ENCODE data around the gene TBC1D10A. TPM values are rescaled to one million over a fixed set of nuclear protein-coding genes. Genes with fewer than 3 reads are reported as not detected.

Gene TBC1D10A
- total and polyA plus RNA-seq, 2 experiments from 2014 or later, result 15.7 to 39.9 TPM

DNA sequence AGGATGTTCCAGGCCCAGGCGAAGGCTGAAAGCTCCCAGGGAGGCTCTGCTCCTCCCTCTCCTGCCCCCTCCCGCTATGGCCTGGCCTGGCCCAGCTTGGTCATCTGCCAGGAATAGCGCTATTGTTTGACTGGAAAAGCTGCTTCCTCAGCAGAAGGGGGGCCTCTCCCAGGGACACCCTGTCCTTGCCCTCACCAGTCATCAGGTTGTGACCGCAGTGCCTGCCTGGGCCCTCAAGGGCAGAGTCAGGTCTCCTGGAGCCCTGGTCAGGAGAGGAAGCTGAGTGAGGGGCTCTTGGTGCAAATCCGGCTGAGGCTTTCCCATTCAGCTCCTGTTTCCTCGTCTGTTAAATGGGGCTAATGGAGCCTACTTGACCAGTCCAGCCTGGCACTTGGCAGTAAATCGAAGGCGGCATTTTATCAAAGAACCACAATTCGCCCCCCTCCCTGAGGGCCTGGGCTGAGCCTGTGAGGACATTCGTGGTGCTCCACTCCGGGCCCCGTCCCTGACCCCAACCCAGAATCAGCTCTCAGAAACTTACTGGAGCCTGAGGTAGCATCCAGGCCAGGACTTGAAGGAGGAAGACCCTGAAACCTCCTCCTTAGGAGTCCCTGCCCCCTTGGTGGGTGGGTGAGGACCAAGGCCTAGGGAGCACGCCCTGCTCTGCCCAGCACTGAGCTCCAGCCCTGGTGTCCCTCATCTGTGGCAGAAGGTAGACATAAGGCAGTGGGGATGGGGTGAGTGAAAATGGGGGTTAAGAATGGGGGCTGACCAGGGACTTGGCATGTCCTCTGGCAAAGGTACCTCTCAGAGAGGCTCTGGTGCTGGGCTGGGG lies 35.5 kb downstream of the TBC1D10A start:
- no peak overlapping the region for H2AFZ ChIP-seq
- no peaks in the 10 kb centered on the region for H4K20me1 ChIP-seq (ENCODE audit: insufficient read depth, poor library complexity, severe bottlenecking)
- H3K27ac ChIP-seq, result peak overlapping the region; percentile 79
- 85% methylated on average over 13 of the region's 13 CpGs for WGBS (ENCODE audit: low lambda C conversion rate, missing lambda C conversion rate)
- H3K4me2 ChIP-seq, result peak overlapping the region; percentile 97
- no peaks in the 10 kb centered on the region for H3K9me2 ChIP-seq (replicated peaks; ENCODE audit: insufficient read depth)
- no peaks in the 10 kb centered on the region for H3K36me3 ChIP-seq (replicated peaks; ENCODE audit: insufficient read depth, low read depth)
- no peaks in the 10 kb centered on the region for H3K79me2 ChIP-seq
- H3K4me1 ChIP-seq (ENCODE audit: insufficient read depth), result peaks cover 10% of the 10 kb centered on the region
- no peaks in the 10 kb centered on the region for H3K9me3 ChIP-seq (ENCODE audit: low read depth)
- H3K4me3 ChIP-seq, result no peak overlapping the region
- H3K27me3 ChIP-seq, result no peaks in the 10 kb centered on the region
- DNase-seq (ENCODE audit: low spot score), result peak; percentile 79
- TF ChIP-seq EZH2phosphoT487 (IDR thresholded peaks at IDR 0.05; ENCODE audit: low read depth, severe bottlenecking, unreplicated experiment), result no peak
- TF ChIP-seq, protein P1, sequence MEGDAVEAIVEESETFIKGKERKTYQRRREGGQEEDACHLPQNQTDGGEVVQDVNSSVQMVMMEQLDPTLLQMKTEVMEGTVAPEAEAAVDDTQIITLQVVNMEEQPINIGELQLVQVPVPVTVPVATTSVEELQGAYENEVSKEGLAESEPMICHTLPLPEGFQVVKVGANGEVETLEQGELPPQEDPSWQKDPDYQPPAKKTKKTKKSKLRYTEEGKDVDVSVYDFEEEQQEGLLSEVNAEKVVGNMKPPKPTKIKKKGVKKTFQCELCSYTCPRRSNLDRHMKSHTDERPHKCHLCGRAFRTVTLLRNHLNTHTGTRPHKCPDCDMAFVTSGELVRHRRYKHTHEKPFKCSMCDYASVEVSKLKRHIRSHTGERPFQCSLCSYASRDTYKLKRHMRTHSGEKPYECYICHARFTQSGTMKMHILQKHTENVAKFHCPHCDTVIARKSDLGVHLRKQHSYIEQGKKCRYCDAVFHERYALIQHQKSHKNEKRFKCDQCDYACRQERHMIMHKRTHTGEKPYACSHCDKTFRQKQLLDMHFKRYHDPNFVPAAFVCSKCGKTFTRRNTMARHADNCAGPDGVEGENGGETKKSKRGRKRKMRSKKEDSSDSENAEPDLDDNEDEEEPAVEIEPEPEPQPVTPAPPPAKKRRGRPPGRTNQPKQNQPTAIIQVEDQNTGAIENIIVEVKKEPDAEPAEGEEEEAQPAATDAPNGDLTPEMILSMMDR (IDR thresholded peaks at IDR 0.05; ENCODE audit: poor library complexity), result no peak
- no peak for TF ChIP-seq EZH2 (IDR thresholded peaks at IDR 0.05; ENCODE audit: borderline replicate concordance)

DNA sequence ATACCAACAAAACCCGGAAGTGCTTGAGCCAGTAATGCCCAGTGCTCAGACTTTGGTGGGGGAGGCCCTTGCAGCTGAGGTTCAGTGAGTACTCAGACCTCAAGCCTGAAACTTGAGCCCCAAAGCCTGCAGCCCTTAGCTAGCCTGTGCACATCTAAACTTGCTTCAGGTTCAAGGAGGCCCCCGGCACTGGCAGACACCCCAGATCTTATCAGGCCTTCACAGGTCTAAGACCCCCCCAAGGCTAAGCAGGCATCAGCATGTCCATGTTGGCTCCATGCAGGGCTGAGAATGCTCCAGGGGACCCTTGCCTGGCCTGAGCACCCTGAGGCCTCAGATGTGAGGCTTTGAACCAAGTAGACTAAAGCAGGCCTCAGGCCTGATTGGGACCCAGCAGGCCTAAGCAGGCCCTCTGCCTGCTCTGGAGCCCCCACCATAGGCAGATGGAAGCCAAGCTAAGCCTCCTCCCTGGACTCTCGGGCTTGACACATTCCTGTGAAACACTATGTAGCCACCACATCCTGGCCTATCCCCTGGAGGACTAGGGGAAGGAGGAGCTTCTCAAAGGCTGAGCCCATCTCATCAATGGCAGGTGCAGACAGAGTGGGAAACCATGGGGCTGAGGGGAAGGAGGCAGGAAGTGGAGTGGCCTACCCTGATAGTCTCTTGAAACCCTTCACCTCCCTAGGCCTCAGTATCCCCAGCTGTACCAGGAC lies 36.2 kb downstream of the TBC1D10A start:
- H3K4me1 ChIP-seq (ENCODE audit: insufficient read depth), result peaks cover 10% of the 10 kb centered on the region
- no peaks in the 10 kb centered on the region for H4K20me1 ChIP-seq (ENCODE audit: insufficient read depth, poor library complexity, severe bottlenecking)
- H2AFZ ChIP-seq, result no peak overlapping the region
- no peak for DNase-seq (ENCODE audit: low spot score)
- no peaks in the 10 kb centered on the region for H3K27me3 ChIP-seq
- no peaks in the 10 kb centered on the region for H3K79me2 ChIP-seq
- H3K36me3 ChIP-seq (replicated peaks; ENCODE audit: insufficient read depth, low read depth), result no peaks in the 10 kb centered on the region
- no peaks in the 10 kb centered on the region for H3K9me2 ChIP-seq (replicated peaks; ENCODE audit: insufficient read depth)
- H3K27ac ChIP-seq, result peak overlapping the region; percentile 79
- TF ChIP-seq, protein P1 (IDR thresholded peaks at IDR 0.05; ENCODE audit: poor library complexity), result no peak
- no peak for TF ChIP-seq EZH2phosphoT487 (IDR thresholded peaks at IDR 0.05; ENCODE audit: low read depth, severe bottlenecking, unreplicated experiment)
- no peak for TF ChIP-seq EZH2 (IDR thresholded peaks at IDR 0.05; ENCODE audit: borderline replicate concordance)
- H3K4me2 ChIP-seq, result peak overlapping the region; percentile 97
- no peaks in the 10 kb centered on the region for H3K9me3 ChIP-seq (ENCODE audit: low read depth)
- 65% methylated on average over 3 of the region's 3 CpGs for whole genome bisulfite sequencing (ENCODE audit: low lambda C conversion rate, missing lambda C conversion rate)
- H3K4me3 ChIP-seq, result no peak overlapping the region

DNA sequence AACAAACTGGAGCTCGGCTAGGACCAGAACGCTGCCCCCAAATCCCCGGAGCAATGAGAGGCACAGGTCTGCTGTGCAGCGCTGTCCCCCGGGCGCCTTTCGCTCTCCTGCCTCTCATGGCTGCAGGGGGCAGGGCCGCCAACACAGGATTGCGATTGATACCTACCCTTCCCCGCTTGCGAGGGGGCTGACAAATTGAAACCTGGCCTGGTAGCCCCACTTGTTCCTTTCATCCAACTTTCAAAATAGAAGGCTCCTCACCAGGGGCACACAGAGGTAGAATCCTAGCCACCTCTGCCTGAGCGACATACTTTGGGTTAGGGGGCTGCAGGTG lies 36.8 kb downstream of the TBC1D10A start:
- Histone ChIP-seq H3K4me2 (peak overlapping the region; percentile 97), H3K79me2 (no peaks in the 10 kb centered on the region), H3K9me2 (replicated peaks; ENCODE audit: insufficient read depth) (no peaks in the 10 kb centered on the region), H3K4me1 (ENCODE audit: insufficient read depth) (peaks cover 10% of the 10 kb centered on the region), H3K36me3 (replicated peaks; ENCODE audit: insufficient read depth, low read depth) (no peaks in the 10 kb centered on the region), H3K4me3 (no peak overlapping the region), H3K27ac (peak overlapping the region; percentile 79), H3K27me3 (no peaks in the 10 kb centered on the region), H4K20me1 (ENCODE audit: insufficient read depth, poor library complexity, severe bottlenecking) (no peaks in the 10 kb centered on the region), H2AFZ (no peak overlapping the region), H3K9me3 (ENCODE audit: low read depth) (no peaks in the 10 kb centered on the region)
- TF ChIP-seq EZH2 (IDR thresholded peaks at IDR 0.05; ENCODE audit: borderline replicate concordance) (no peak), EZH2phosphoT487 (IDR thresholded peaks at IDR 0.05; ENCODE audit: low read depth, severe bottlenecking, unreplicated experiment) (no peak)
- TF ChIP-seq, protein P1 (IDR thresholded peaks at IDR 0.05; ENCODE audit: poor library complexity), result no peak
- WGBS (ENCODE audit: low lambda C conversion rate, missing lambda C conversion rate), result 20% methylated on average over 12 of the region's 12 CpGs
- DNase-seq (ENCODE audit: low spot score), result no peak
